Measurements from ENCODE around the gene NAPB.

- TF ChIP-seq CTCF (IDR thresholded peaks at IDR 0.05; ENCODE audit: low read depth, low read length), result no peak
- no peak for TF ChIP-seq POLR2A (IDR thresholded peaks at IDR 0.05; ENCODE audit: extremely low read depth, insufficient read length)
These were observed 94.5 kb downstream of the NAPB start for GRCh38 chr20:23326774-23327173.
